CD4-positive, alpha-beta T cell treated with Interleukin-4 for 4 hours (primary cell): ENCODE results near the gene CHD1L.
"Not testable (repeated sequence)": the region's sequence is repeated elsewhere in the genome, so short reads cannot be mapped to it uniquely, and the experiment has no call there.

Experiments used
- DNase-seq: peaks from one replicate; pipeline ENCODE4 v3.0.0-alpha.2; 2020

Gene CHD1L

DNA sequence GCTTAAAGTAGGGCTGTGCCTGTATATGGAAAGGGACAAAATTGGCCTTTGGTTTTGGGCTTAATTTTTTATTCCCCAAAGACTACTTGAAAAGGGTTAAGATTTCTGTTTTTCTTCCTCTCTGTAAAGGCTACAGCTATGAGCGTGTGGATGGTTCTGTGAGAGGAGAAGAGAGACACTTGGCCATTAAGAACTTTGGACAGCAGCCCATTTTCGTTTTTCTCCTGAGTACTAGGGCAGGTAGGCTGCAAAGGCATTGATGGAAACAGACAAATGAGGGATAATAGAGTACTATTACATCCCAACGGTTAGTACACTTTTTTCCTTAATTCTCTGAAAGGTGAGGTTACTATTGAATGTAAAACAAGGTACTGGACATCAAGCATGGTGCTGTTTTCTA lies 29.6 kb downstream of the CHD1L start:
- no peak for DNase-seq

DNA sequence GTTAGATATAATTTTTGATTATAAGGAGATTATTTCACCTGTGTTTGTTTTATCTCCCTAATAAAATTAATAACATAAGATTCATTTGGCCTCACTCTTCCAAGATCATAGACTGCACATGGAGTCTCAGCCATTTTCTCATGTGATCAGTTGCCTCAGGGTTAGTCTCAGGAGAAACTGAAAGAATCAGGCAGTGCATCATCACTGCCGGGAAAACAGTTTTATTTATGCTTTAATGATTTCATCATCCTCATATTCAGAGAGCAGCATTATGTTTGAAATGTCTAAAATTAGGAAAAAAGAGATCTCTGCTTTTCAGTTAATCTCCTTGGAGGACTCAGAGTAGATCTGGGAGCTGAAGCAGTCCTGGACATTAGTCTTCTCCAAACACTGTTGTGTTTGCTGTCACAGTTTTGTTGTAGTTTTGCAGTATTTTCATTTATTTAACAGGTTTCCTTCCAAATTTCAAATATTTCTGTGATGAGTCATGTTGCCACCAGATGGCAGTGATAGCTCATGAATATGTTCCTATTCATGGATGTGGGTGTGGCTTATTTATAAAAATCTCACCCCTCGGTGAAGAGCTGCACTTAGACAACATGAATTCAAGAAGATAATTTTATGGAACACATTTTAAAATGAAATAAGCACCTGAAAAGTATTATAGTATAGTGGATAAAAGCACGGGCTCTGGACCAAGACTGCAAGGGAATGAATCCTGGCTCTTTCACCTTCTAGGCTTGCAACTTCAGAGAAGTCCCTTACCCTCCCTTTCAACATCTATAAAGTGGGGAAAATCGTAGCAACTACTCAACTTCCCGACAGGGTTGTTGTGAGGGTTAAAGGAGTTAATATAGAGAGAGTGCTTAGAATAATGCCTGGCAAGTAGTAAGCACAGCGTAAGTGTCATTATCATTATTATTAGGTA lies 31.2 kb downstream of the CHD1L start:
- DNase-seq, result peak; percentile 51

DNA sequence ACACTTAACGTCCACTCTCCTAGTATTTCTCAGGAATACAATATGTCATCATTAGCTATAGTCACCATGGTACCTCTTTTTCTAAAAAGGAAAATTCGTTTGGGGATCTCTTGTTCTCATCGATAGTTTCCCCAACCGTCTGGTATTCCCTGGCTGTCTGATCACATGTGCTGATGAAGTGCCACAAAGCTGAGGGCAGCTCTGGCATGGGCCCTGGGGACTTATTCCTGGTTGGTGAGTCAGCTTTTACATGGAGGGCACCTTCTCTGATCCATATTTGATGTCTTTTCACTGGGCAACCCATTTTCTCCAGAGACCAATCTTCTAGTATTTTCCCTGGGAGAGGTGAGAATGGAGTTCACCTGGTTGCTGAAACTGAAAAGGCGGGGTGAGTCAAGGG lies 39.5 kb downstream of the CHD1L start:
- DNase-seq, result no peak

DNA sequence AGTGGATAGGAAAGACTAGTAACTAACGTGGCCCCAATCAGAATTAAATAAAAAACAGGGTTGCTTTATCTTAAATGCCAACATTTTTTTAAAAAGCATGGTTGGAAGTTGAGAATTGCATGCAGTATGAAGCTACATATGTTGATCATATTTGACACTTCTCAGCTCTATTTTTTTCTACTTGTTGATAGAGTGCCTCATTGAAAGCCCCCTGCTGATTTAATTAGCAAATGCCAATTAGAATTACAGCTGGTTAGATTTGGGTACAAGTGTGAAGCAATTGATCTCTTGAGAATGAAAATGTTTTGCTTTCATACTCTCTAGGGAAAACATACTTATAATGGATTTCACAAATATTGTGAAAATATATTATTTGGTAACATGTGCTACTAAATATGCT lies 40.5 kb downstream of the CHD1L start:
- no peak for DNase-seq

DNA sequence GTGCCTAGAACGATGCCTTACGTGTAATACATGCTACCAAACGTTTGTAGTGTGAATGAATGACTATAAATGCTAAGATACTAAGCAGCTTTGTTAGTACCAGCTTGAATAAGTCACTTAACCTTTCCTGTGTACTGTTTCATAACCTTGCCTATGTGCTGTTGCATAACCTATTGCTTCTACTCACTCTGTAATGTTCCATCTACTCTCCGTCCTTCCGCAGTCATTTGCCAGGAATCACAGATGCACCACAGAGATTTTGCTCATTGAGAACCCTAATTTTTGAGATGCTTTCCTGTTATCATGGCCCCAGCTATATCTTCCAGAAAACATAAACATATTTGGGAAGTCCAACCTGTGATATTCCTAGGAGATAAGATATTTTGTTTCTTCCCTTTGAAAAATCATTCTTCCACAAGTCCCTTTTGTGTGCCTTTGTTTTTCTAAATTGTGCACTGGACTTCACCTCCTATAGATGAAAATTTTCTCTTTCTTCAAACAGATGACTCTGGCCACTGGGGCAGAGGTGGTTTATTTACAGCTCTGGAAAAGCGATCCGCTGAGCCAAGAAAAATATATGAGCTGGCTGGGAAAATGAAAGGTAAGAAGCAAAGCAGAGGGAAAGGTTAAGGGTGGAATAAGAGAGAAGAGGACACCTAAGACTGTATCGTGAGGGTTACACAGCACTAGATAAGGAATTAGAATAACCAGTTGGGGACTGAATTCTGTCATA lies 44.8 kb downstream of the CHD1L start:
- DNase-seq, result no peak

DNA sequence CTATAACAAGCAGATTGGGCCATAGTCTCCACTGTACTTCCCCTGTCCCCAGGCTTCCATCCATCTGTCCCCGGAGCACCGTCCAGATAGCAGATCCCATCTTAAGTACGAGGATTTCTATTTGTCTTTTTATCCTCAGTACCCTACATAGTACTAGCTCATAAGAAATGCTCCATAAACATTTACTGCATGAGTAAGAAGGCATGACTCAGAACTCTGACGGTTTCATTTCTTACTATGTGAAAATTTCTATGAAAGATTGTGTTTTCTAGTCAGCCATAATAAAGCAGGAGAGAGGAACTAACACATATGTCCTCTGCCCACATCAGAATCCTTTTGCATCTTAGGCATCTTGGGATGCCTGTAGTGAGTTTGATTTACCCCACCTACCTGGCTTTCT lies 49.5 kb downstream of the CHD1L start:
- no peak for DNase-seq

DNA sequence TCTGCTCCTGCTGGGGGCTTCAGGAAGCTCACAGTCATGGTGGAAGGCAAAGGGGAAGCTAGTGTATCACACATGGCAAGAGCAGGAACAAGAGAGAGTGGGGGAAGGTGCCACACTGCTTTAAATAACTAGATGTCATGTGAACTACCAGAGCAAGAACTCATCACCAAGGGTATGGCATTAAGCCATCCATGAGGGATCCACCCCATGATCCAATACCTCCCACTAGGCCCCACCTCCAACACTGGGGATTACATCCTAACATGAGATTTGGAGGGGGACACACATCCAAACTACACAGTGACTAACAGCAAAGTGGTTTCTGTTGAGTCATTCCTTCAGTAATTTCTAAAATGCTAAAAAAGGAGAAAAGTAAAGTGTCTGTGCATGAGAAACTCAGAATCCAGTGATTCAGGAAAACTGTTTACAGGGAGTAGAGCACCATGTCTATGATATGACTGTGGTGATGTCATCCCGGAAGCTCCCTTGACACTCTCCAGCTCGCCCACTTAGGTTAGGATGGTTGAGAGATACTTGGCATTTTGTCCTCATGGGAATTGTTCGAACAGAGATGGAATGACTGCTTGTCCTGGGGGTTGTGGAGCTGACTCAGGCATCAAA lies 50.3 kb downstream of the CHD1L start:
- no peak for DNase-seq

DNA sequence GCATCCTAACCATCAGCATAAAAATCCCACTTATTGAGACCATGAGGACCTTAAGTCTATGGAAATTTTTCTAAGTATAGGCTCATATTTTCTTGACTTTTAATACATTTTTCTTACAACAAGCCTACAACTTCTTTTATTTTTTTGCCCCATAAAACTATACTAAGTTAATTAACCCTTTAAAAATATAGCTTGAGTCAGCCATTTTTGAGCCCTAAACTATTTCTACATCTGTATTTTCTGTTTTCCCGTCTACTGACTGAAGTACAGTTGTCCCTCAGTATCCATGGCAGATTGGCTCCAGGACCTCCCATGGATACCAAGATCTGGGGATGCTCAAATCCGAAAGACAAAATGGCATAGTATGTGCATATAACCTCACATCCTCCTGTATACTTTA lies 55.0 kb downstream of the CHD1L start:
- no peak for DNase-seq

DNA sequence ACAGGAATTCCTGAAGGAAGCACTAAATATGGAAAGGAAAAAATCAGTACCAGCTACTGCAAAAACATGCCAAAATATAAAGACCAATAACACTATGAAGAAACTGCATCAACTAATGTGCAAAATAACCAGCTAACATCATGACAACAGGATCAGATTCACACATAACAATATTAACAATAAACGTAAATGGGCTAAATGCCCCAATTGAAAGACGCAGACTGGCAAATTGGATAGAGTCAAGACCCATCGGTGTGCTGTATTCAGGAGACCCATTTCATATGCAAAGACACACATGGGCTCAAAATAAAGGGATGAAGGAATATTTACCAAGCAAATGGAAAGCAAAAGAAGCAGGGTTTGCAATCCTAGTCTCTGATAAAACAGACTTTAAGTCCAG lies 63.3 kb downstream of the CHD1L start:
- DNase-seq, result not testable (repeated sequence)

DNA sequence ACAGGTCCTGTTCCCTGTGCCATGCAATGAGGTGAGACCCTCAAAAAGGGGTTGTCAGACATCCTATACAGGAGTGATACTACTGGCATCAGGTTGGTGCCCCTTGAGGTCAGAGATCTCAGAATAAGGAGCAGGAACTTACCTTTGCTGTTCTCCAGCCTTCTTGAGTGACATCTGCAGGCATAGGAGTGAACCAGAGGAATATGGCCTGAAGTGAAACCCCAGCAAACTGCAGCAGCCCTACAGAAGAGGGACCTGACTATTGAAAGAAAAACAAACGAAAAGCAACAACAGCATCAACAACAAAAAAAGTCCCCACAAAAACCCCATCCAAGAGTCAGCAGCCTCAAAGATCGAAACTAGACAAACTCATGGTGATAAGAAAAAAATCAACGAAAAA lies 74.5 kb downstream of the CHD1L start:
- no peak for DNase-seq

DNA sequence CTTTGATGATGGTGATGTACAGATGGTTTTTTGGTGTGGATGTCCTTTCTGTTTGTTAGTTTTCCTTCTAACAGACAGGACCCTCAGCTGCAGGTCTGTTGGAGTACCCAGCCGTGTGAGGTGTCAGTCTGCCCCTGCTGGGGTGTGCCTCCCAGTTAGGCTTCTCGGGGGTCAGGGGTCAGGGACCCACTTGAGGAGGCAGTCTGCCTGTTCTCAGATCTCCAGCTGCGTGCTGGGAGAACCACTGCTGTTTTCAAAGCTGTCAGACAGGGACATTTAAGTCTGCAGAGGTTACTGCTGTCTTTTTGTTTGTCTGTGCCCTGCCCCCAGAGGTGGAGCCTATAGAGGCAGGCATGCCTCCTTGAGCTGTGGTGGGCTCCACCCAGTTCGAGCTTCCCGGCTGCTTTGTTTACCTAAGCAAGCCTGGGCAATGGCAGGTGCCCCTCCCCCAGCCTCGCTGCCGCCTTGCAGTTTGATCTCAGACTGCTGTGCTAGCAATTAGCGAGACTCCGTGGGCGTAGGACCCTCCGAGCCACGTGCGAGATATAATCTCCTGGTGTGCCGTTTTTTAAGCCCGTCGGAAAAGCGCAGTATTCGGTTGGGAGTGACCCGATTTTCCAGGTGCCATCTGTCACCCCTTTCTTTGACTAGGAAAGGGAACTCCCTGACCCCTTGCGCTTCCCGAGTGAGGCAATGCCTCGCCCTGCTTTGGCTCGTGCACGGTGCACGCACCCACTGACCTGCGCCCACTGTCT lies 84.6 kb downstream of the CHD1L start:
- DNase-seq, result not testable (repeated sequence)

DNA sequence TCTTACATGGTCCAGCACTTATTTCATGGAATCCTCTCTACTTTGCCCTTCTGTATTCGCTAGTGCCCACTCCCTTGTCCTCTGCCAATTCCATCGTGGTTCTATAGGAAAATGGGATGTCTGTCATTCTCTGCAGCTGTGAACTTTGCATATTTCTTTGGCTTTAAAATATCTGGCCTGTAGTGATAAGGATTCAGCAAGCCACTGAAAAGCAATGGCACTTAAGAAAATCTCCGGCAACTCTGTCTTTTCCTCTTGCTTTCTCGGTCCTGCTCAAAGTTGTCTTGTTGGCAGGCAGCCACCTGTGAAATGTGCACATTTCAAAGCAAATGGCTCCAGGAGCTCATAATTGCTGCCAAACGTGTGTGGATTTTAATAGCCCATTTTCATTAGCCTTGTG lies 91.8 kb downstream of the CHD1L start:
- no peak for DNase-seq

DNA sequence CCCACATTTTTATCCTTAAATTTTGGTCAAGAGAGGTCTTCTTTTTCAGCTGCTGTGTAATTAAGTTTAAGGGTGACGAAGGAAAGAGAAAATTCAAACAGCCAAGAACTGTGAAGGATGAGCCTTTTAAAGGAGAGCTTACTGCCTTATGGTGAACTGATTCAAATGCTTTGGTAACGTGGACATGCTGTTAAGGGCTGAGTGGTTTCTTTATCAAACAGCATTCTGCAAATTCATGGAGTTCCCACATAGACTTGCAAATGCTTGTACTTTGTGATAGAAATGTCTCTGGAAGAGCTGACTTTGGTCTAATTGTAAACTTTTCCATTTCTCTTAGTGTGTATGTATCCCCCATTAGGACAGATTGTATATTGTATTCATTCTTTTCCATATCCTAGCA lies 93.8 kb downstream of the CHD1L start:
- no peak for DNase-seq

DNA sequence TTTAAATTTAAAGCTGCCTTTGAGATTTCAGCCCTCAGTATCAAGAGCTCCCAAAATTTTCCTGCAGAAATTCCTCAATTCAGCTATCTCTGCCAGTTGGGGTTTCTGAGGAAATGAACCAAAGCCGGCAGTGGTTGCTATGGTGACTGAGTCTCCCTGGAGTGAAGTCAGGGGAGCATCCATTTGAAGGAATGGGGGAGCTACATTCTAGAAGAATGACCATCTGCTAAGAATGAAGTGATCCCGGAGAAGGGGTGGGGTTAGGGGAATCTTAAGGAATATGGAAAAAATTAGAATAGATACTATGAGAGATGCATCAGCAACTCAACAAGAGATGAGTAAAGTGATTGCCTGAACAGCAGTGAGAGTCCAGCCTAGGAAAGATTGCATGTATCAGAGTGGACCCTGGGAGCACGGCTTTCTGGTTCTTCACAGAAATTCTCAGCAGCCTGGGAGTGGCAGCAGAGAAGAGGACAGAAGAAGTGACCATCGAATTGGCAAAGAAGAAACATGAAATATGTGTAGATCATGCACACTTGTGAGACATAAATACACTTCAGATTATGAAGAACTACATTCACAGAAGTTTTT lies 94.7 kb downstream of the CHD1L start:
- no peak for DNase-seq

DNA sequence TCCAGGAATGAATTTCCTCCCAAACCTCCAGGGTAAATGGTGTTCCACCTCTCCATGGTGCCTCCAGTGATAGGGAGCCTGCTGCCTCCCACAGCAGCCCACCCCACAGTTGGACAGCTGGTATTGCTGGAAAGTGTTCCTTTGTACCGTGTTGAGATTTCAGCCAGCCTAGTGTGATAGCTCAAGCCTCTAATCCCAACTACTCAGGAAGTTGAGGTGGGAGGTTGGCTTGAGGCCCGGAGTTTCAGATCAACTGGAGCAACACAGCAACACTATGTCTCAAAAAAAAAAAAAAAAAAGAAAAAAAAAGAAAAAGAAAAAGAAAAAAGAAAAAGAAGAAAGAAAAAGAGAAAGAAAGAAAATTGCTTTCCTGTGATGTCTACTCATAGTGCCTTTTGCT lies 96.1 kb downstream of the CHD1L start:
- no peak for DNase-seq

DNA sequence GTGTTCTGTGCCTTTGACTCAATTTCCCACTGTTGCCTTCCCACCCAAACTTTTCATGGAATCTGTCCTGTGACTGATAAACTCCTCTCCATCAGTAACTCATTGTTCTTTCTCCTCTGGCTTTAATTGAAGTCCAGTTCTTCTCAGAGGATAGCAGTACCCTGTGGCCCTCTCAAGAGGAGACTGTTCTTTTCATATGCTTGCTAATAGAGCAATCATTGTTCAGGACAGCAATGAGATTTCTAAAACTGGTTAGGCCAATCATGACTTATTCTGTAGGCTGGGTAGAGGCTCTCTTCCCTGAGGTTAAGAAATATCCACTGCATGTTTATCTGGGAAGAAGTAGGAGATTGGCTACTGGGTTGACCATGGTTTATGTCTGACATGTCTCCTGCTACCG lies 98.8 kb downstream of the CHD1L start:
- DNase-seq, result no peak
